Measurements from ENCODE around the gene NEB.

DNA sequence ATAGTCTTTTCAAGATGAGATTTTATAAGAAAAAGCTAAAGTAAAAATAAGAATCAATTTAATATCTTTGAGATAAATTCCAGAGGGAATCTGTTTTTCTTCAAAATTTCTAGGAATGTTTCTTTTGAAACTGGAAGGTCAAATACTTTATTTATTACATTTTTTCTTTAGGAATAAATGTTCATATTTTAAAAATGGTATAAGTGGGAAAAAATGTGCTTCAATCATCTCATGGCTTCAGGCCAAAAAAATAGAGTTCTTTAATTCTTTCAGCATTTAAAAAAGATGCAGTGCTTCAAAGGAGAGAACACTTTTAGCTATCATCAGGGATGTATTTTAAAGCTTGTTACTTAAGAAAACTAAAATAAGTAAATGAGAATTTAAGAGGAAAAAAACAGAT is 110.6 kb downstream of the NEB start:
- no peak for TF ChIP-seq CTCF (IDR thresholded peaks at IDR 0.05; ENCODE audit: low read length)
- no peak for TF ChIP-seq EZH2 (optimal IDR thresholded peaks at IDR 0.05; ENCODE audit: low read depth, low read length)
- TF ChIP-seq EZH2phosphoT487 (IDR thresholded peaks at IDR 0.05; ENCODE audit: low read length) = no peak

Data from MM.1S (cell line).